ENCODE measurements around the gene NDUFAF7.
"Not testable (repeated sequence)": the region's sequence is repeated elsewhere in the genome, so short reads cannot be mapped to it uniquely, and the experiment has no call there.

Gene NDUFAF7

DNA sequence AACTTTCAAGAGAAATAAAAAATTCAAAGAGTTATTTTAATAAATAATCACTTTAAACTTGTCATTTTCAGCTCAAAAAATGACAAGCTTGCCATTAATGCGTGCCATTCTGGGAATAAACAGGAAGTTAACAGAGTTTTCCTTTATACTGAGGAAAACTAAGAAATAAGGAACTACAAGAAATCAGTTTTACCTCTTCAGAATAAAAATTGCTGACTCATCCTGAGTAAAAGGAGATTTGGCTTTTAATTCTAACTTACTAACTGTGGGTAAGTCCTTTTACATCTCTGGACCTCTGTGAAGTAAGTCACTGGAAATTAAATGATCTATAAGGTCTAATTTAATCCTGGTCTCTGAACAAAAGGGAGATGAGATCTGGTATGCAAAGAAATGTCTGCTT lies 16.2 kb upstream of the NDUFAF7 start:
- no peak for DNase-seq (ENCODE audit: low read depth in 2 of 2)

DNA sequence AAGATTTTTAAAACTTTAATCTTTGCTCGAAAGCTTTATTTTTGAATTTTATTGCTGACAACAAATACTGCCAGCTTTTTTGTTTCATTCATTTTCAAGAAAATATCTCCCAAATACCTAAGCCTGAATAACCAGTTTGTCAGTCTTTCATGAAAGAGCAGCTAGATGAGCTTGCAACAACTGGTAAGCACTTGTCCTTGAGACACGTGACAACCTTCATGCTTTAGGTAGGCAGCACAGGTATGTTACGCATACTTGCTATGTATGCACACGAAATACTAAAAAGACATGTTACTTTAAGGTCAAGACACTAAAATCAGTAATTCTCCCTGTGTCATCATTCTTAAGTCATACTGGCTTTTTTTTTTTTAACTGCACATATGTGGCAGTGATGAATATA lies 12.4 kb upstream of the NDUFAF7 start:
- no peak for DNase-seq (ENCODE audit: low read depth in 2 of 2)

DNA sequence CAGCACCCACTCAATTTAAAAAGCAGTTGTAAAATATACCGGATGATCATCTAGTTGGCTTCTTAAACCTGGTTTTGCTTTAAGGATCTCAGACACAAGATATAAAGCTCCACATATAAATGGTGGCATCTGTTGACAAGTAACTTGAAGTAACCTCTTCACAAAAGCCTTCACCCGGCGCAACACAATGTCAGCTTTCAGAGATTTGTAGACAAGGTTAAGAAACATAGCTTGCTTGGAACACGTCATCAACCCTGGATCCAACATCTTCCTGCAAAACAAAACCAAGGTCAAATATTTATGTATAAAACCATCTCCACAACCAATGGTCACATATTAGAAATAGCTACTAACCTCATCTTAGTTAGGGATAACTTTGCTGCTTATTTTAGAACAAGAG lies 8.3 kb upstream of the NDUFAF7 start:
- DNase-seq (ENCODE audit: low read depth in 2 of 2): no peak

DNA sequence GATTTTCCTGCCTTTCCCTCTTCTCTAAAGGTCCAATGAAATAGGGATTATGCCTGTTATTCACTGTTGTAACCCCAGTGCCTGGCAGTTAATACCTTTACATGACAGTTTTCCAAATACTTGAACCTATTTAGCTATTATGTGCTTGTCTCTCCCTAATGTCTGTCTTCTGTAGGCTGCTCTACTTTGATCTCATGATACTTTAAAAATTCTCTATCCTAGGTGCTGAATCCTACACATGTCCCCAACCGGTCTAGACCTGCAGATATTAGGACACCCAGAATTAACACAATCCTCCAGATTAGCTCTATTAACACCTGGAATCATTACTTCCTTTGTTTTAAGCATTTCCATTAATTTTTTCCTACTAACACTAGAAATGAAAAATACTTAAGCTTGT lies 7.4 kb upstream of the NDUFAF7 start:
- DNase-seq (ENCODE audit: low read depth in 2 of 2): no peak

DNA sequence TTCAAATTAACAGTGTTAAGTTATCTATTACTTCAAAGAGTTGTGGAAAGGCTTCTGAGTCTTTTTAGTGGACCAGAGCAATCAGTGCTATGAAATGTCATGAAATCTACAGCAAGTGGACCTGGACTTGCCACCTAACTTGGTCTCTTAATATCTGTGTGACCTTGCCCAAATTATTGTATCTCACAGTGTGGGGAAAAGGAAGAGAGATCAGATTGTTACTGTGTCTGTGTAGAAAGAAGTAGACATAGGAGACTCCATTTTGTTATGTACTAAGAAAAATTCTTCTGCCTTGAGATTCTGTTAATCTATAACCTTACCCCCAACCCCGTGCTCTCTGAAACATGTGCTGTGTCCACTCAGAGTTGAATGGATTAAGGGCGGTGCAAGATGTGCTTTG lies 6.3 kb upstream of the NDUFAF7 start:
- not testable (repeated sequence) for DNase-seq (ENCODE audit: low read depth in 2 of 2)

DNA sequence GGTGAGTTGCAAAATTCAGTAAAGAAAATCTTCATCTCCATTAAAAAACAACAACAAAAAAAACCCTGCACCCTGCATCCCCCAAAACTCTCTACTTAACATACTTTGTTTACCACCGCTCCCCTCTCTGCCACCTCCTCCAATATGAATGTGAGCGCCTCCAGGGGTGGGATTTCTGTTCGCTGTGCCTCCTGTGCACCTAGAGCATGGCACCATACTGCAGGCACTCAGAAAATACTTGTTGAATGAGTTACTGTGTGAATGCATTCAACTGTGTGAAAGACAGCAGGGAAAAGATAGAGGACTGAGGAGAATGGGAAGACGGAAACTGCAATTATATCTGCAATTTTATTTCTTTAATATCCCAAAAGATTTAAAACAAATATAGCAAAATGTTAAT lies 4.6 kb upstream of the NDUFAF7 start:
- no peak for DNase-seq (ENCODE audit: low read depth in 2 of 2)

DNA sequence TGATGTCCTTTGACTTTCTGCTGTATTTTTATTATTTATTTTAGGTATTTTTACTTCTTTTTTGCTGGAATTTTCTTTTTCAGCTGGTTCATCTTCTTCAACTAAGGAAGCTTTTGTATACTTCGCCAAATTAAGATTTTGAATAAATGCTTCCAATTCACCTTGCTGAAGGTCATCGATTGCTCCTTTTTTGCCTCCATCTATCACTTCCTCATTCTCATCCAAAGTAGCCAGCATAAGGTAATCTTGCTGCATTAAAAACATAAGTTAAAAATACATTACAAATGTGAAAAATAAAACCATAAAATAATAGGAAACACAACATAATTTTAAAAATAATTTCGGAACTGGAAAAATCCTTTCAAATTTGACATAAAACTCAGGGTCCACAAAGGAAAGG lies 2.7 kb upstream of the NDUFAF7 start:
- no peak for DNase-seq (ENCODE audit: low read depth in 2 of 2)

DNA sequence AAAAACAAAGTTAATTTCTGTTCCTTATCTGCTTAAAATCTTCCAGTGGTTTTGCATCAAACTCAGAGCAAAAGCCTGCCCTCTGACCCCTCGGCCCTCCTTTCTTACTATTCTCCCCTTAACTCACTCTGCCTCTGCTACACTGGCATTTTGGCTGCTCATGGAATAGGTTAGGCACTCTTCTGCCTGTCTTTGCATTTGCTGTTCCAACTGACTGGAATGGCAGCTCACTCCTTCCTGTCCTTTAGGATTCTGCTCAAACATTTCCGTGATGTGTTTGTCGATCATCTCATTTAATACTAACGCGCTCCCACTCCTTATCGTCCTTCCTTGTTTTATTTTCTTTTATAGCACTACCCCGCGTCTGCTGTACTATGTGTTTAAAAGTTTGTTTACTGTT lies 877 bp upstream of the NDUFAF7 start:
- DNase-seq (ENCODE audit: low read depth in 2 of 2): no peak

DNA sequence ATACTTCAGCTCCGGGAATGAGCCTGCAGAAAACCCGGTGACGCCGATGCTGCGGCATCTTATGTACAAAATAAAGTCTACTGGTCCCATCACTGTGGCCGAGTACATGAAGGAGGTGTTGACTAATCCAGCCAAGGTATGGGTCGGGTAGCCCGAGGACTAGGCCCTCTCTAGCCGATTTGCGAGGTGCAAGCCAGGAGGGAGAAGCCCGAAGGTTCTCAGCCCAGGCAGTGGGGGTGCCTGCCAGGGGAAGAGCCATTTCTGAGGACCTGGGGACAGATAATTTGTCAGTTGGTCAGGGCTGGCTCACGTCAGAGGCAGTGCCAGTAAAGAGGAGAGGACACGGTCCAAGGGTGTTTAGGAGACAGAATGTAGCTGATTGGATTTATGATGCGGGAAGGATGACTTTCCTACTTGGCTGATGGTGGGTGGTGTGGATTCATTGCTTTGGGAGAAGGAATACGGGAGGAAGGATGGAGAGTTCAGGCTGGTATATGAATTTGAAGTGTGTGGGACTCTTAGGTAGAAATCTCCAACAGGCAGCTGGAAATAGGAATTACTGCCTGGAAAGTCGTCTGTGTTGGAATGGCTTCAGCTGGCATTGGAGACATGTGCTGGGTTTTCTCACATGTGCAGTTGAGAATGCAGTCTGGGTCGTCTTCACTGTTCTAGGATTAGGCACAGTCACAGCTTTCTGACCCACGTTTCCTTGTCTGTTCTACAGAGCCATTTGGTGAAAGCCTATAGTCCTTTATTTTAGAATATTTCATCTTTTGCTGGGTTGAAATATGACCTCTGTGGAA lies 874 bp downstream of the NDUFAF7 start:
- DNase-seq (ENCODE audit: low read depth in 2 of 2): no peak

DNA sequence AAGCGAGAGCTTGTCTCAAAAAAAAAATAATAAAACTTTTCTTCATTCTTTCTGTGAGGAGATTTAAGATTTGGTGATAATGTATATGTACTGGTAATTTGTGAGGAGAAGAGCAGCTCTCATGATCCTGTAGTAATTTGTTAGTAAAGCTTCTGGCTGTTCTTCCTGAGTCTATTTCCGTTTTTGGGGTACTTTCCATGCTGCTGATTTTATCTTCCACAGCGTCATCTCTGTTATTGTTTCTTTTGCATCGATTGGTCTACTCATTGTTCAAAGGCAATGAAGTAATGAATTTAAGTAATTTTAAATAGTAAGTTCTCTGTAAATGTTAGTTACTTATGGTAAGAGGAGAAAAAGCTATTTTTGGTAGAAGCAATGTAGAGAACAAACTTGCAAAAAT lies 12.0 kb downstream of the NDUFAF7 start:
- DNase-seq (ENCODE audit: low read depth in 2 of 2): no peak

DNA sequence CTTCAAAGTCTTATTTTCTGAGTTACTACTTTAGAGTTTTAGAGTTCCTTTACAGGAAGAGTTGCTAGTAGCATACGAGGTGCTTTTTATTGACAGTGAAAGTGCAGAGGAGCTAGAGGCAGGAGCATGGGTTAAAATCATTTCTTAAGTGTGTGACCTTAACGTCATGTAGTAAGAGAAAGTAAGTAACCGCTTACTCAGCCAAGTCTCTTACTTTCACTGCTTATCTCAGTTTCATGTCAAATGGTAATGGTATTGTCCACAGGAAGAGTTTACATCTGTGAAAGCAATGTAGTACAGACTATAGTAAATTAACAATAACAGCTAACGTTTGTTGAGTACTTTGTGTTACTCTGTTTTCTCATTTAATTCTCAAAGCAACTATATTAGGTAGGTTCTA lies 12.6 kb downstream of the NDUFAF7 start:
- DNase-seq (ENCODE audit: low read depth in 2 of 2): no peak

DNA sequence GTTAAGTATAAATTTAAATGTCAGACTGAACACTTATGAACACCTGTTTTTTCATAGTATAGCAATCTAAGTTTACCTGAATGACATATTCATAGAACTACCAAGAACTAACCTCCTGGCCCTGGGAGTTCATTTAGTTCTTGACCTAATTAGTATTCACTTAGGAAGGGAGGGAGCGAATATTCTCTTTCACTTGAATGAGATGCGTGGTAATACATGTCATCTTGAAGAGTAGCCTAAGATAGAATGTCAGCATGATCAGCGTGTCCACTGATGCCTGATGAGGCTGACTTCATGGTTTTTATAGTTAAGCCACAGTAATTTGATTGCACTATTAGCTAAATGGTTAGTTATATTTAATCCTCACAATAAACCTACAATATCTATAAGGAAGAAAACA lies 13.3 kb downstream of the NDUFAF7 start:
- DNase-seq (ENCODE audit: low read depth in 2 of 2): no peak

DNA sequence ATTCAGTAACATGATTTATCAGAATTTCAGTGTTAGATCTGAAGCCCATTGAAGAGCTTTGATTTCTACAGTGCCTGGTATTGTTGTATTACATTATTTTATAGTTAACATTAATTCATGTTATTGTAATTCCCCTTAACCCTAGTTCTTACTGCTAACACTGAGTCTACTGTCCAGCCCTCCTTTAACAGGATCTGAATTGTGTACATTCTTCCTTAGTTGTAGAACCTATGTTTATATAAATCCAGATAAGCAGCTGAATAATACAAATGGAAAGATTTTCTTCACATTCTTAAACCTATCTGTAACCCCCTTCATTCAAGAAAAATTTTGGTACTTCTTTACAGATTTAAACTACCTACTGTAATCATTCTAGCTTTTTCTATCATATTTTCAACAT lies 14.7 kb downstream of the NDUFAF7 start:
- DNase-seq (ENCODE audit: low read depth in 2 of 2): no peak

DNA sequence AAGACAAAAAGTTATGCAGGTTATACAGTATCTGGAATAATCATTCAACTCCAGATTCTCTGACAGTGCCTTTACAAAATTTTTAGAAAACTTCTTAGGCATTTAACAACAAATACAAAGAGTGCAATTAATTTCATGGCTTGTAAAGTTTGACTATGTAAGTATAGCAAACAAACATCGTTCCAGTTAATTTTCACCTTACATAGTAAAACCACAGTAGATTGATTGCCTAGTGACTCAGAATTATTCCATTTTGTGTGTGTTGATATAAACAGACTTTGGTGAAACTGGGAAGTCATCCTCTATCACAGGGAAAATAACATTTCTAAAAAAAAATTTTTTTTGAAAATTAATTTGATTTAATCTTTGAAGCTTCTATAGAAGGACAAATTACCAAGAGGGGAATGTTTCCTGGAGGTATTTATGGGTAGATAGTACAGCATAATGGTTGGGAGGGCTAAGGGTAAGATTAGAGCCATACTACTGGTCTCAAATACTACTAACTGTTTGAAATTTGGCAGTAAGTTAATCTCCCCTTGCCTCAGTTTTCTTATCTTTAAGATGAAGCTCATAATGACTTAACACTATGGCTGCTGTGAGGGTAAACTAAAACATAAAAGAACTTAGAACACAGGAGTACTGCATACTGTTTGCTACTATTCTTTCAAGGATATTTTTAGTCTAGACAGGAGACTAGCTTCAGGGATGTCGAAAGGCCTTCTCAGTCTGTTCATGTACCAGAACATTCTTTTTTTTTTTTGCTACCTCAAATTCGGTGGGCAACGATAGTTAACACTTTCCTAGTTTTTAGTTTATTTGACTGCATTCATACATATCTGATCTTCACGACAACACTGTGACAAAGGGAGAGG lies 19.6 kb downstream of the NDUFAF7 start:
- no peak for DNase-seq (ENCODE audit: low read depth in 2 of 2)

DNA sequence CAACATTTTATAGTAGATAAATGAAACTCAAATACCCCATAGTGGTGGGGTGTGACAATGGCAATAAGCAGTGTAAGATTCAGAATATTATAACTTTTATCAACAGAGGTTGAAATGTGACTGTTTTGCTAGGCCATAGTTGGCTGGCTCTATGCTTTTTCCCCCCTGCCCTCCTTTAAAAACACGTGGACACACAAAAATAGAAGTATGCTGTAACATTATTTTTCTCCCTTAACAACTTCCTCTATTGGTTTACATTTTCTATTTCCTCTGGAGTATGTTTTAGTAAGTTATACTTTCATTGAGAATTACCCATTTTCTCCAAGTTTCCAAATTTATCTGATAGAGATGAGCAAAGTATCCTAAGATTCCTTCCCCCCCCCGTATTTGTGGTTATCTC lies 31.1 kb downstream of the NDUFAF7 start:
- DNase-seq (ENCODE audit: low read depth in 2 of 2): no peak

DNA sequence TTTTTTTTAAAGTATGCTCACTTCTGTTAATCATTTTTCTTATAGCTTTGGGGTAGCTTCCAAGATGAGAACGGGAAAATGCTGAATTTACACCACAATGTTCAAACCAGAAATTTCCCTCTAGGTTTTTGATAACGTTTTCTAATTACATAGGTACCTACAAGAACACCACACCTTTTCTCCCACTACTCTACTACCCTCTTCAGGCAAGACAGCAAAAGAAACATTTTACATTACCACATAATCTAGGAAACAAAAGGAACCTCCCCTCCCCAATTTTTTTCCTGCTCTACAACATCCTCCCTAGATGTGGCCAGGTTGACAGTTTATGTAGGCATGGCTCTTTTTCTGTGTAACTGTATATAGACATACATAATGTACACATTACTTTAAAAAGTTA lies 32.4 kb downstream of the NDUFAF7 start:
- DNase-seq (ENCODE audit: low read depth in 2 of 2): no peak

DNA sequence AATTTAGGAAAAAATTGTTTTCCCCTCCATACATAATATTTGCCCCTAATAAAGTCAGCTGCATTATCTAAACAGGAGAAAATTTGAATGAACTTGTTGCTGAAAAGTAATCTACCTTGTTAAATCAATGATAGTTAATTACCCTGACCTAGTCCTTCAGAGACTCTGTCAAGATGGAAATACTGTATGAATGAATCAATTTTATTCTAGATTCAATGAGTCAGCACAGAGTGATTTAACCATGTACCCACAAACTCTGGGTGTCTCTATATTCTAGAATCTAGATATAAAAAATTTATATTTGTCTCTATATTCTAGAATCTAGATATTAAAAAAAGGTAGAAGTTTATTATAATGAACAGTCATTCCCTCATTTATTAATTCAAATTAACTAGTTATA lies 36.2 kb downstream of the NDUFAF7 start:
- DNase-seq (ENCODE audit: low read depth in 2 of 2): no peak

DNA sequence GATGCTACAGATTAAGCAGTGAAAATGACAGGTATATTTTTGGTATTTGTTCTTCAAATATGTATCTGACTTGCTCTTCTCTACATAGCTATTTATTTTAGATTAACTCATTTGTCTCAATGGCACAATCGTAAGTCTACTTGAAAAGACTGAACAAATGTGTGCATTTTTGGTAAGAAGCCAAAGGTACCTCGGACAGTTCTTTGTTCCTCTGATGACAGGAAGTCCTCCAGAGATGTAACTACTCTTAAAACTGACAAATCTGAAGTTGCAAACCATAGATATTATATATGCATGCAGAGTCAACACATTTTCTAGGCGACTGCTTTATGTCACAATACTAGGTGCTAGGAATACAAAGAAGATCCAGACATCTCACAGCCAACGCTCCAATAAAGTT lies 36.7 kb downstream of the NDUFAF7 start:
- DNase-seq (ENCODE audit: low read depth in 2 of 2): no peak

DNA sequence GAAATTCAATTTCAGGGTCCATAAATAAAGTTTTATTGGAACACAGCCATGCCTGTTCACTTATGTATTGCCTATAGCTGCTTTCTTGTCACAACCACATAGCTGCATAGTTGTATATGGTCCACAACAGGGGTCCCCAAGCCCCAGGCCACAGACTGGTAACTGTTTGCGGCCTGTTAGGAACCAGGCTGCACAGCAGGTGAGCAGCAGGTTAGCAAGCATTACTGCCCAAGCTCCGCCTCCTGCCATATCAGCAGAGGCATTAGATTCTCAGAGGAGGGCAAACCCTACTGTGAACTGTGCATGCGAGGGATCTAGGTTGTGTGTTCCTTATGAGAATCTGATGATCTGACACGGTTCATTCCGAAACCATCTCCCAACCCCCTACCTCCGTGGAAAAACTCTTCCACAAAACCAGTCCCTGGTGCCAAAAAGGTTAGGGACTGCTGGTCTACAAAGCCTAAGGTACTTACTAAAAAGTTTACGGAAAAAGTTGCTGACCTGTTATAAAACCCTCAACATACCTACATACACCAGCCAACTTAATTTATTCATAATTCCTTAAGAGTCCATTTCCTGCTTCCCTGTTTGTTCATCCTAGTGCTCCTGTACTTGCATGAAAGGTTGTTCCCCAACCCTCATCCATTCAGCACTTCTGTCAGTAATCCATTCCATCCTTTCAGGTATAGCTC lies 40.1 kb downstream of the NDUFAF7 start:
- no peak for DNase-seq (ENCODE audit: low read depth in 2 of 2)

DNA sequence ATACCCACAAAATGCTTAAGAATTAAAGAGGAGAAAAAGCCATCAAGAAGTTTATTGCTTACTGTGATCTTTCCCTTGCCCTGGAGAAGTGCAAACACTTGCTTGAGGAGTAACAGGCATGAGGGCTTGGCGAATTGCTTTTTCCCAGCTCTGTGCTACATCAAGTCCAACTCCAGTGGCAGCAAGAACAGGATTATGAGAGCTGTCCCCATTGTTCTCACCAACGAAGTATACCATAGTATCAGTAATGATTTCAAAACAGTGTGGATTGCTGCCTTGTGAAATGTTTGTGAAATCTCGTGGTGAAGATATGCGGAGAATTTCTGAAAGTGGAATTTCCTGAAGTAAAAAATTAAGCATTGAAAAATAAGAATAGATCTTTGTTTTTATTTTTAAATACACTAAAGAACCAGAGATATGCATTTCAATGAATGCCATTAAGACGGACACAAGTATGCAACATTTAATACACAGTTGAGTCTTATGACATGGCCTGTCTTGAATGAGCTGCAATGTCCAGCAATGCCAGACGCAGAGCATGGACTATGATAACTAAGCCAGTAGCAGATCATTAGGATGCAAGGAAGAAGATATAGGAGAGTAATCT lies 43.0 kb downstream of the NDUFAF7 start:
- no peak for DNase-seq (ENCODE audit: low read depth in 2 of 2)

DNA sequence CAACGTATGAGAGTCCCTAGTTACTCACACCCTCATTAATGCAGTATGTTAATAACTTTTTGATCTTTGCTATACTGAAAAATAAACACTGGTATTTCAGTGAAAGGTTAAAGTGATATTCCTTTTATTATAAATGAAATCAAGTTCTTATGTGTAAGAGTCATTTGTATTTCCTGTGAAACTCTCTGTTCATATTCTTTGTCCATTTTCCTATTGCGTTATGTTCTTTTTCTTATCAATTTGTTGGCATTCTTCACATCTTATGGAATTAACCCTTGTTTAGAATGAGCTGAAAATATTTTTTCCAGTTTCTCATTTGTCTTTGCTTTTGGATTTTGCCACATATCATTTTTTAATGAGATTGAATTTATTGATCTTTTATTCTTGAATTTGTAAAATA lies 44.8 kb downstream of the NDUFAF7 start:
- DNase-seq (ENCODE audit: low read depth in 2 of 2): no peak

DNA sequence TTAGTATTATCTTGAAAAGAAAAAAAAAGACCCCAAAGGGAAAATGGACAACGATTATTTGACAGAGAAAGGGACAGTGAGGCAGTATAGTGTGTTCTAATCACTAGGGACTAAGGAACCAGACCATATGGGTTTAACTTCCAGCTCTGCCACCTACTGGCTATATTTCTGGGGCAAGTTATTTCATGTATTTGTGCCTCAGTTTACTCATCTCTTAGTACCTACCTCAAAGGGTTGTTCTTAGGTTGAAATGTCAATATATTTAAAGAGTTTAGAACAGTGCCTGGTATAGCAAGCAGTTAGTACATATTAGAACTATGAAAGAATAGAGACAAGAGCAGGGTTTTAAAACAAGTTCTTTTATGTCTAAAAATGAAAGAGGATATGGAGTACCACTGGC lies 50.5 kb downstream of the NDUFAF7 start:
- no peak for DNase-seq (ENCODE audit: low read depth in 2 of 2)

Measured in stimulated activated CD4-positive, alpha-beta T cell treated with anti-CD3 and anti-CD28 coated beads, Interleukin-15, amount 100 ng/mL, for 48 hours (primary cell).